Prostate gland (tissue), 2 donors: ENCODE data around the gene SMARCA5.

Experiments used
- POLR2A ChIP-seq: fragments of 450-650 bp; IDR thresholded peaks from one replicate; pipeline ENCODE4 v1.6.1; 2016; ENCODE audit warnings: antibody characterized with exemption, mild to moderate bottlenecking
- POLR2AphosphoS5 ChIP-seq: sonication (generic); formaldehyde crosslinking; IDR thresholded peaks from one replicate; pipeline ENCODE4 v1.6.1; 2017; ENCODE audit warnings: antibody characterized with exemption
- TF ChIP-seq, protein P1 (sequence below), 4 experiments: fragments of 200-600 bp in 2 of 4; fragments of 450-650 bp in 2 of 4; sonication (generic) in 2 of 4; IDR thresholded peaks; 1 replicate in 3 of 4; 2 replicates in 1 of 4; pipeline ENCODE4 v1.5.1; 2016 to 2019; ENCODE audit warnings: antibody characterized with exemption in 4 of 4, mild to moderate bottlenecking in 2 of 4, moderate library complexity in 2 of 4

GRCh38 chr4:143598816-143599215 is 85.3 kb downstream of the SMARCA5 start:
- TF ChIP-seq, protein P1, sequence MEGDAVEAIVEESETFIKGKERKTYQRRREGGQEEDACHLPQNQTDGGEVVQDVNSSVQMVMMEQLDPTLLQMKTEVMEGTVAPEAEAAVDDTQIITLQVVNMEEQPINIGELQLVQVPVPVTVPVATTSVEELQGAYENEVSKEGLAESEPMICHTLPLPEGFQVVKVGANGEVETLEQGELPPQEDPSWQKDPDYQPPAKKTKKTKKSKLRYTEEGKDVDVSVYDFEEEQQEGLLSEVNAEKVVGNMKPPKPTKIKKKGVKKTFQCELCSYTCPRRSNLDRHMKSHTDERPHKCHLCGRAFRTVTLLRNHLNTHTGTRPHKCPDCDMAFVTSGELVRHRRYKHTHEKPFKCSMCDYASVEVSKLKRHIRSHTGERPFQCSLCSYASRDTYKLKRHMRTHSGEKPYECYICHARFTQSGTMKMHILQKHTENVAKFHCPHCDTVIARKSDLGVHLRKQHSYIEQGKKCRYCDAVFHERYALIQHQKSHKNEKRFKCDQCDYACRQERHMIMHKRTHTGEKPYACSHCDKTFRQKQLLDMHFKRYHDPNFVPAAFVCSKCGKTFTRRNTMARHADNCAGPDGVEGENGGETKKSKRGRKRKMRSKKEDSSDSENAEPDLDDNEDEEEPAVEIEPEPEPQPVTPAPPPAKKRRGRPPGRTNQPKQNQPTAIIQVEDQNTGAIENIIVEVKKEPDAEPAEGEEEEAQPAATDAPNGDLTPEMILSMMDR (IDR thresholded peaks at IDR 0.05): no peak
- TF ChIP-seq POLR2A (no peak), POLR2AphosphoS5 (no peak)
